ENCODE data around the gene C7orf57. TPM values are rescaled to one million over a fixed set of nuclear protein-coding genes. Genes with fewer than 3 reads are reported as not detected.

C7orf57 gene
- total RNA-seq, 1 experiment from 2014 or later, result 0.62 TPM

DNA sequence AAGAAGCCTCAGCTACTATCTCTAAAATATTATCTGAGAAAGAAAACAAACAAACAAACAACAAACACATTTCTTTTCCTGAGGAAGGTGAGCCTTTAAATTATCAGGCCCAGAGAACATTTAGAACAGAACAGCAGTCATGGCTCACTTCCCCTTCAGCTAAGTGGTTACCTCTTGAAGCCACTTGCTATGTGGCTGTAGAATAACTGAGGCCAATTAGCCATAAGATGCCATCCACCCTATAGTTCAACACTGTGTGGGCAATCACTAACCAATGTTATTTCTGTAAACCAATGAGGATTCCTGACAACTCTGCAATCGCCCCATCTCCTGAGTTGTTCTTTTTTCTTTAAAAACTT is 50.1 kb downstream of the C7orf57 start:
- DNase-seq (ENCODE audit: low read depth), result no peak

DNA sequence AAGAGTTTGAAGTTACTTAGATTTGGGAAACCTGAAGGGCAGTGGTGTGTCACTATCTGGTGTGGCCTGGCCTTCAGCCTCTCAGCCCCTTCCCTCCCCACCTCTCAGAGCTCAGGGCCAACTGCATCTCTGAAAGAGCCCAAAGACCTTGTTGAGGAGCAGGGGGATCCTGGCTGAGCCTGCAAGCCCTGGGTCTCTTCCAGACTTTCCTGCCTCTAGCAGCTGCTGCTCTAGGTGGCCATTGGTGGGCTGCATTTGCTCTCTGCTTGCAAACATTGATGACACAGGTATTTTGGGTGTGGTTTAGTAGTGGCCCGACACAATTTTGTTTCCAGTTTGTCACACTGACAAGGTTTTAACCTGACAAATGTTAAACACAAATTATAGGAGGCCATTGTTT is 50.6 kb downstream of the C7orf57 start:
- DNase-seq (ENCODE audit: low read depth), result no peak

DNA sequence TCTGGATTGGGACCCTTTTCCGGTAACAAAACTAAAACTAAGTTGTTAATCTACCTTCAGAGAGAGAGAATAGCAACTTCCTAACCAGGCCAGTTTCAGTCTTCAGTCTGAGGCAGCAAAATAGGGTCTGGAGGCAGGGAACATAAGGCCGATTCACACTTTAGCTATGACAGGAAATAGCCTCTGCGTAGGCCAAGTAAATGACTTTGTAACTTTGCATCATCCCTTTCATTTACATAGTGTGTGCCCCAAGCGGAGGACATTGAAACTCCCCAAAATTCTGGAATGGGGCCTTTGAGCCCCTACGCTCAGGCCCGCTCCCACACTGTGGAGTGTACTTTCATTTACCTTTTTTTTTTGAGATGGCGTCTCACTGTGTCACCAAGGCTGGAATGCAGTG is 52.0 kb downstream of the C7orf57 start:
- peak; percentile 83 for DNase-seq (ENCODE audit: low read depth)

DNA sequence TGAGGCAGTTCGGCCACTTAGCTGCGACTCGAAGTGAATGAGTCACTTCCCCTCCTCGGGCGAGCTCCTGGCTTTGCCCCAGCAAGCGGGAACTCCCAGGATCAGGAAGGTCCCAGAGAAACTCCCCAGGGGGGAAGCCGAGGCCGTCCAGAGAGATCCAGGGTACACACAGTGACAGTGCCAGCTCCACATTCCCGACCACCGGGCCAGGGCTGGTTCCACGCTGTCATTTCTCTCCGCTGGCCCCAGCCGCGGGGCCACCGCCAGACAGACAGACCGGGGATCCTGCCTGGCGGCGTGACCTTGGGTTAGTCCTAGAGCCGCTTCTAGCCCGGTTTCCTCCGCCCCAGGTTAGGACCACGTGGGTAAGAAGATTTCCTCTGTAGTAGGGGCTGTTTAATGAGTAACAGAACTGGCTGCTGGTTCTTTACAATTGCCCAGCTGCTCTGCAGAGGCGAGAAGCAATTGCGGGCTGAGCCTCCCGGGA is 53.3 kb downstream of the C7orf57 start:
- peak; percentile 96 for DNase-seq (ENCODE audit: low read depth)

DNA sequence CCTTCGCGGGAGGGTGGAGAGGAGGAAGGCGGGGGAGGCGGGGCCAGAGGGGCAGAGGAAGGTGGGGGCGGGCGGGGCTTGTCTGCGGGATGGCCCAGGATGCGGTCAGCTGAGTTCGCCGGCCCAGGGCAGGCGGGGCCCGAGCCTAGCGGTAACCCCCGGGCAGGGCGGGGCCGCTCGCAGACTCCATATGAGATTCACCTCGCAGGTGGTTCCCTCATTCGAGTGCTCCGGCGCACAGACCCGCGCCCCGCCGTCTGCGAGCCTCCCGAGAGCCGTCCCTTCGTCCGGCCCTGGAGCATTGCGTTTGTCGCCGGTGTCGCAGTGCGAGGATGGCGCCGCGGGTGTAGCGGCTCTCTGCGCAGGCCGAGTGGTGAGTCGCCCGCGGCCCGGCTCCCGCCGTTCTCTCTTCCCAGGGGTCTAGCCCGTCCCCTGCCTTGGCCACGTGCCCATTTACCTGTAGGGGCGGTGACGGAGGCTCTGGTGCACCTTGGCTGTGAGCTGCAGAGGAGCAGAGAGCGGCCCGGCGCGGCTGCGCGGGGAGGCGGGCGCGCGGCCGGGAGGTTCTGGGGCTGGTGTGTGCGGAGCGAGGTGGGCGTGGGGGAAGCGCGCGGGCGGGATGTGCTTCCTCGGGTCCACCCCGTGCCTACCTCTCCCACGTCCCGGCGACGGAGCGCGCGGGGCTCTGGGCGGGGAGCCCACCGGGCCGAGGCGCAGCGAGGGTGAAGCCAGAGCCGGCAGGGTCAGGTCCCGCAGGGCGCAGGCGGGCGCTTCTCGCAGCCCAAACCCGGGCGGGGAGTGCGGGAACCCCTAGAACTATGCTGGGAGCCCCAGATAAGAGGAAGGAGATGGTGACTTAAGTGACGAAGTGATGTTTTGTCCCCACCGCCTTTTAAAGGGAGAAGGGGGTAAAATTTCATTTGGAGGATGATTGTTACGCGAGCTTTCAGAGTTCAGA is 54.0 kb downstream of the C7orf57 start, which contains the start of gene UPP1:
TSS of gene UPP1 (plus strand) at position 220 of the 958 bp plus-strand sequence. CDS start 5,519 bp downstream, outside the sequence.
- peak; percentile 29 for DNase-seq (ENCODE audit: low read depth)

DNA sequence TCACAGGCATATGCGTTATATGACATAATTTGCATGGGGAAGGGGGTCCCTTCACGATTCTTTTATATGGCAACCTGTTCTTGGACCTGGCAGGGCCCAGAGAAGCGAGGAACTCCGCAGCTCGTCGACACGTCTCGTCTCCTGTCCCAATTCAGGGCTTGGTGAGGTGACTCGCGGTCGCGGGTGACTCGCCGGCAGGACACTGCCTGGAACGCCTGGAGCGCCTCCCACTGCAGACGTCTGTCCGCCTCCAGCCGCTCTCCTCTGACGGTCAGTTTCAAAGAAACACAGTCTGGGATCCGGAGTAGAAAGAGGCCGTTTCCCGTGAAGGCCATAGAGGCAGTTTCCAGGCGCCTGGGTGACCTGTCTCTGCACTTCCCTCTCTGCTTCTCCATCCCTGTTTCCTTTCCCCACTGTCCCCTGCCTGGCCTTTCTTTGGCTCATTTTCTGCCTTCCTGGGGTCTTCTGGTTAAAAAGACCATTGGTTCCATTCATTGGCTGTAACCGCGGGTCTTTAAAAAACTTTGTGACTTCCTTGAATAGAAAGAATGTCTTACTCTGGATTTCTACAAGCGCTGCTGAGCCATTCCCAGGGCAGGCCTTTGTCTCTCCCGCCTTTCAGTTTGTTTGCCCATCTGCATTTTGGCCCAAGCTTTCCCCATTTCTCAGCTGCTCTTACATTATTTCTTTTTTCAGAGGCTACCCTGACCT is 54.9 kb downstream of the C7orf57 start:
- peak; percentile 71 for DNase-seq (ENCODE audit: low read depth)

DNA sequence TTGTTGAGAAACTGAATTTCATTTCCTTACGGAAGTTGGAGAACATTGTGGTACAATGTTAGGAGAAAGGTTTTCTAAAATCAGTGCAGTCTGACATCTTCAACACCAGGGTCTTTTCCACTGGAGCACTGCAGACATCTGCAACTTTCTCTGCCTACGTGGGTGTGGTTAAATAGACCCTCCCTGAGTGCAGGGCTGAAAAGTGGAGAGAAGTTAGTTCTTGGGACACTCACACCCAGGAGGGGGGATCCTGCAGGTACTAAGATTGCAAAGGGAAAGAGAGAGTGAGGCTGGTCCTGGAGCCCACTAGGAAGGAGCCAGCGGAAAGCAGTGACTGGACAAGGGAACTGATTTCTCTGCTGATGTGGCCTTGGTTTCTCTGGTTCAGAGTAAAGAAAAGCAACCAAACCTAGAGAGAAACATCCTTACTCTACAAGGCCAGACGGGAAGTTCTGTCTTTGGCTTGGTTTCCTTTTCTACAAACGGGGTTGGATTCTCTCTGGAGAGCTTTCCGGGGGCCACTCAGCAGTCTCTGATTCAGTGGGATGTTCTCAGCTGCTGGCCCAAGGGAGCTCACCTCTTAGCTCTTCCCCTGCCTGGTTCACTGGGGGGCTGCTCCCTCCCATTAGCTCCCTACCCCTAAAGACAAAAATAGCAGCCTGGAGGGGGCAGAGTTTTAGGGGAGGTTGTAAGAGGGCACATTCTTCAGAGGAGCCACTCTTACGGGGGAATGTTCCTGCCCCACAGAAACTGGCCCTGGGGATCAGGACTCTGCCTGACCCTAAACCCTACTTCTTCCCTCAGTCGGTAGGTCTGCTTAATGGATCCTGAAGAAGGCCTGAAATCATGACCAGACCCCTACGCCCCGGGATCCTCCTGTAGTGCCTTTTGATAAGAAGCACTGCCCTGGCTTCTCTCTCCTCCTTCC is 56.4 kb downstream of the C7orf57 start:
- DNase-seq (ENCODE audit: low read depth), result no peak

DNA sequence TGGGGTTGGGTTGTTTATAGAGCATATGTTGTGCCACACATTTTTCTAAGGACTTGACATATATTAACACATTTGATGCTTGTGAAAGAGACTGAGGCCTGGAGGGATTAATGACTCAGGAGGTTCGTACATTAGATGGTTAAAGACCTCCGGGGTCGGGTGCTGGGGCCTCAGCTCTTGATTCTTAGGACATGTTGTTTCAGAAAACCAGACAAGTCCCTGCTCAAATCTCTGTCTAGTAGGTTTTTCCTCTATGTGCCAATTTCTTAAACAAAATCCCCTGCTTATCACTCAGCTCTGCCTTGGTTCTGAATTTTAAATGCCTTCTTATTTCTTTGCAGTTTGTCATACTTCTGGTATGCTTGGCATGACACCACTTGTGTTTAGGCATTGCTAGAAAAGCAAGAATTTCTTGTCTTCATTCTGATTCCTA is 59.5 kb downstream of the C7orf57 start:
- DNase-seq (ENCODE audit: low read depth), result peak; percentile 79

DNA sequence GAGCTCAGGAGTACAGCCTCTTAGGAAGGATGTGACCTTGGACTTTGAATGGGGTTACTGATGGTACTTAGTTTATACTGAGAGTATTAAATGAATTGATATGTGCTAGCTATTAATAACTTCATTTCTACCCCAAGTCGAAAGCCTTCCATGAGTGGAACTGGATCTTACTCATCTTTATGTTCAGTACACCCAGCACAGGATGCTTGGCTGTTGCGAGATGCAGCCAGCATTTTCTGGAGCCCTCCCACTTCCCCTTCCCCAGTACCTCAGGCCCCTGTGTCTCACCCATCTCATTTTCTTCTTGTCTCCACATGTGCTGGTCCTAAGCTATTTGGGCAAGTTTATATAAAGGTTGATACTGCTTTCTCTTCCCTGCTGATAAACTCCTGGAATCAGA is 60.9 kb downstream of the C7orf57 start:
- no peak for DNase-seq (ENCODE audit: low read depth)

DNA sequence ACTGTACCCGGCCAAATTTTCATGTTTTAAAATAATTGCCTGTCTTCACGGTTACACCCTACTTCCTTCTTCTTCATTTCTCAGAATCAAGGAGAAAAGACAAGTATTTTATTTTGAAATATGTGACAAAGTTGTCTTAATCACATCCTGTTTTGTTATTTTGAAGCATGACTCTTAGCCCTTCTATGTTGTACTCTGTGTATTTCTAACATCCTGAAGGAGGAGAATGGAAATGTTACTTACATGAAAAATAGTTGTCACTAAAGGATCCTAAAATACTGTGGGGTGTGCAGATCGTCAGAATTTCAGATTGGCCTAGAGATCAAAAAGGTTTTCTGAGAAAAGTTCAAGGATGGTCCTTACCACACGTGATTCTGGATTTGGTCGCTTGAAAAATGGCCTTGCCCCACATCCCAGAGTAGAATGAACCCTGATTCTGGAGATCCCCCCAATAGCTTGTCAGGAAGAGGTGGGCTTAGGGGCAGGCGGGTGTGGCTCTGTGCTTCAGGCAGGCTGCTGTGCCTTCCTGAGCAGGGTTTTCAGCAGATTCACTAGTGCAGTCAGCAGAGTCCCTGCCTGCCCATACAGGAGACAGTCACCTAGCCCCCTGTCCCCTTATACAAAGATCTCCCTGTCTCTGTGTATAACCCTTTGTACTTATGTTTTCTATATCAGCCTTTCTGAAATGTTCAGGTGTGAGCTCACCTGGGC is 62.3 kb downstream of the C7orf57 start:
- no peak for DNase-seq (ENCODE audit: low read depth)

DNA sequence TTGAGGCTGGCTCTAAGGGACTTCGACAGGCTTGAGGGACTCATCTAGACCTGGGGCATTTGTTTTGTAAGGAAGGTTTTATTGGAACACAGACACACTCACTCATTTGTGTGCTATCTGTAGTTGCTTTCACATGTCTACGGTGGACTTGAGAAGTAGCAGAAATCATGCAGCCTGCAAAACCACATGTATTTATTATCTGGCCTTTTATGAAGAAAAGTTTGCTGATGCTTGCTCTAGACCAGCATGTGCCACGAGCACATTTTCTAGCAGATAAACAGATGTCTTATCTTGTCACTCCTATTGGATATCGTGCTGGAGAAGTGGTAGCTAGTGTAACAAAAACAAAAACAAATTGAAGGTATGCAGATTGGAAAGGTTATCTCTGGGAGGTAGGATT is 63.5 kb downstream of the C7orf57 start:
- no peak for DNase-seq (ENCODE audit: low read depth)

DNA sequence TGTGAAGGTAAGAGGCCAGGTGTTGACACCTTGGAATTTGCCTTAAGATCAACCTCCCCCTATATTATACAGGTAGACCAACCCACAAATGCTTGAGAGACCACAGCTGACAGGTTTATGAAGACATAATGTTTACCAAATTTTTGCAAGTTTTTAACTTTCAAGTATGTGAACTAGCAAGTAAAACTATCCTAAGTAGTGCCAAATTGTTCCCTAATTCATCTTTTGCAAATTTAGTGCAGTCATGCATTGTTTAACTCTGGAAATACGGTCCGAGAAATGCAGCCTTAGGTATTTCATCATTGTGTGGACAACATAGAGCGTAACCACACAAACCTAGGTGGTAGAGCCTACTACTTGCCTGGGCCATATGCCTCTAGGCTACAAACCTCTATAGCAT is 64.4 kb downstream of the C7orf57 start:
- DNase-seq (ENCODE audit: low read depth), result no peak

DNA sequence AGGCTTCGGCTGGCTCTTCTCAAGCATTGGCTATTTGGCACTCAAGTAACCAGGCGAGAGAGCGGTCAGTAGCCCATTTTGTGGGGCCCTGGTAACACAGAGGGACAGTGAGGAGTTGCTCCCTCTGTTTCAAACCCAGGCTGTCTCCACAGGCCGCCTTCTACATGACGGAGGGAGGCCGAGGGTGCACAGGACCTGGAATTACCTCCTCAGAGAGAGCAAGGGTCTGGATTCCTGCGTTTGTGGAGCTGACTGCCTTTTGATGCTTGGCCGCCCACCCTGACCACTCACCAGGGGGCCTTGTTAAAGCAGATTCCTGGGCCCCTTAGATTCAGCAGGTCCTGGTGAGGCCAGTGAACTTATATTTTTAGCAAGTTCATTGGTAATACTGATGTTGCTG is 66.0 kb downstream of the C7orf57 start:
- DNase-seq (ENCODE audit: low read depth), result no peak

DNA sequence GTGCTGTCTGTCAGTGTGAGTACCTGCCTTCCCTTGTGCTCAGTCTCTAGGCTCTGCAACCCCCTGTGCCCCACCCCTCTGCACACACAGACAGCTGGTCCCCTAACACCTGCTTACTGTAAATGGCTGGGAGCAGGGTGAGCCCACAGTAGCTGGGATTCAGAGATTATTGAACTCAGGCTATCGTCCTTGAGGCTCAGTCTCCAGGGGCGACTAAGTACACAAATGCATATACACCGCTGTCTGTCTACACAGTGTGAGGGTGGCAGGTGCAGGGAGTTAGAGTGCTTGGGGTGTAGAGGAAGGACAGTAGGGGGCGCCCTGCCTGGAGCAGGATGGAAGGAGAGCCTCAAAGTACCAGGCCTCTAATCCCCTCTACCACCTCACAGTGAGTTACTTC is 66.6 kb downstream of the C7orf57 start:
- DNase-seq (ENCODE audit: low read depth), result no peak

DNA sequence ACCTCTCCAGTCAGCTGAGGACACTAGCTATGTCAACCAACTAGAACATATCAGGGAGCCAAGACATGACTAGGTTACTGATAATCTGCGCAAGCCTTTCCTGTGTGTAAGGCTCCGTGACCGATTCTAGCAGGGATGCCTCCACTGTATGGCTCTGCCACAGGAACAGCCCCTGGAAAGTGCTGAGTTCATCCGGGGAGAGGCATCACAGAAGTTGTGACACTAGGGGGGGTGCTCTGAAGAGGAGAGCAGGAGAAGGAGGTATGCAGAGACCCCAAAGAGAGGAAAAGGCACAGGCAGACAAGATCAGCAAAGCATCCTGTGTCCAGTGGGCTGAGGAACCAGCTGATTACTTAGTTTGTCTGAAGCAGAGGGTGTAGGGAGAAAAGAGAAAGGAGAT is 67.2 kb downstream of the C7orf57 start:
- DNase-seq (ENCODE audit: low read depth), result no peak

DNA sequence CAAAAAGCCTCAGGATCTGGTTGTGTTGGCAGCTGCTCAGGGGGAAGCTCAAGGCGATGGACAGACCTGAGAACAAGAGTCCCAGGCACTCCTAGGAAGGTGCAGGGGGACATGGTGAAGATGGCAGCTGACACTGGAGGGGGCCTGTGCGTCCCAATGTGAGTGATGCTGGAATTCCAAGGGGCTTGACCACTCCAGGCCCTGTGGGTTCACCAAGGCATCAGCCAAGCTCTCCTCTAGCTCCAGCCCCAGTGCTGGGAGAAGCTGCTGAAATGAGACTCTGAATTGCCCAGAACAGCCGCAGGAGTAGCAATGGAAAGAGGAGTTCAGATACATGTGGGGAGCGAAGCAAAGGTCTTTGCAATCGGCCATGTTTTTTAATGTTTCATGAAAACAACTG is 69.7 kb downstream of the C7orf57 start:
- no peak for DNase-seq (ENCODE audit: low read depth)

DNA sequence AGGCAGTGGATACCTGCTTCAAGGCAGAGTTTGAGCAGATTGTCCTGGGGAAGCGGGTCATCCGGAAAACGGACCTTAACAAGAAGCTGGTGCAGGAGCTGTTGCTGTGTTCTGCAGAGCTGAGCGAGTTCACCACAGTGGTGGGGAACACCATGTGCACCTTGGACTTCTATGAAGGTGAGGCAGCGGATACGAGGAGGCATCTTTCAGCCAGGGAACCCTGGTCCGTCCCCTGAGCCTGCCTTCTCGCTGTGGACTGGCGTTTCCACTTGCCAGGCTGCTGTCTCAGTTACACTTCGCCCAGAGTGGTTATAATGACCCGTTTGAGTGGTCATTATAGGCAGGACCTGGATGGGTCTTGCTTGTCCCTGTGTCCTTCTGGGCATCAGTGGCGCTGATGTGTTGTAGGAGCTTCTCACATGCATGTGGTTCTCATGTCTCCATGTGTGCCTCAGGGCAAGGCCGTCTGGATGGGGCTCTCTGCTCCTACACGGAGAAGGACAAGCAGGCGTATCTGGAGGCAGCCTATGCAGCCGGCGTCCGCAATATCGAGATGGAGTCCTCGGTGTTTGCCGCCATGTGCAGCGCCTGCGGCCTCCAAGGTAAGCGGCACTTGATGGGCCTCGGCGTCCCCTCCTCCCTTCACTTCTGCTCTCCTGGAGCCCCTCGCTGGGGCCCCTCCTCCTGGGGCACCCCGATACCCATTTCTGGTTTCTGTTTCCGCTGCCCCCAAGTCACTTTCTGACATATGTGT is 71.7 kb downstream of the C7orf57 start:
- no peak for DNase-seq (ENCODE audit: low read depth)

DNA sequence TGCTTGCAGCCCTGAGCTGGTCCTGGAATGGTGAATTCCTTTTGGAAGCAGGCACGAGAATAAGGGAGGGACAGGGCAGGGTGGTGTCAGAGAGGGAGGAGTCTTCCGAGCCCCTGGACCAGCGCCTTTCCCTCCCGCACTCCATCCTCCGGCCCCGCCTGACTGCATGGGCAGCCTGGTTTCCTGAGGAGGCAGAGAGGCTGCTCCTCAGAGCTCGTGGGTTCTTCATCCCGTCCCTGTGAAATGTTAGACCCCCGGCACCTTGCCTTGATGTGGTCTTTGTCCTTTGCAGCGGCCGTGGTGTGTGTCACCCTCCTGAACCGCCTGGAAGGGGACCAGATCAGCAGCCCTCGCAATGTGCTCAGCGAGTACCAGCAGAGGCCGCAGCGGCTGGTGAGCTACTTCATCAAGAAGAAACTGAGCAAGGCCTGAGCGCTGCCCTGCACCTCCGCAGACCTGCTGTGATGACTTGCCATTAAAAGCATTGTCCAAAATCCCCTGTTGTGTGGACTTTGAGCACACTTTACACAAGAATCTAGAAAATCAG is 72.7 kb downstream of the C7orf57 start:
- no peak for DNase-seq (ENCODE audit: low read depth)

DNA sequence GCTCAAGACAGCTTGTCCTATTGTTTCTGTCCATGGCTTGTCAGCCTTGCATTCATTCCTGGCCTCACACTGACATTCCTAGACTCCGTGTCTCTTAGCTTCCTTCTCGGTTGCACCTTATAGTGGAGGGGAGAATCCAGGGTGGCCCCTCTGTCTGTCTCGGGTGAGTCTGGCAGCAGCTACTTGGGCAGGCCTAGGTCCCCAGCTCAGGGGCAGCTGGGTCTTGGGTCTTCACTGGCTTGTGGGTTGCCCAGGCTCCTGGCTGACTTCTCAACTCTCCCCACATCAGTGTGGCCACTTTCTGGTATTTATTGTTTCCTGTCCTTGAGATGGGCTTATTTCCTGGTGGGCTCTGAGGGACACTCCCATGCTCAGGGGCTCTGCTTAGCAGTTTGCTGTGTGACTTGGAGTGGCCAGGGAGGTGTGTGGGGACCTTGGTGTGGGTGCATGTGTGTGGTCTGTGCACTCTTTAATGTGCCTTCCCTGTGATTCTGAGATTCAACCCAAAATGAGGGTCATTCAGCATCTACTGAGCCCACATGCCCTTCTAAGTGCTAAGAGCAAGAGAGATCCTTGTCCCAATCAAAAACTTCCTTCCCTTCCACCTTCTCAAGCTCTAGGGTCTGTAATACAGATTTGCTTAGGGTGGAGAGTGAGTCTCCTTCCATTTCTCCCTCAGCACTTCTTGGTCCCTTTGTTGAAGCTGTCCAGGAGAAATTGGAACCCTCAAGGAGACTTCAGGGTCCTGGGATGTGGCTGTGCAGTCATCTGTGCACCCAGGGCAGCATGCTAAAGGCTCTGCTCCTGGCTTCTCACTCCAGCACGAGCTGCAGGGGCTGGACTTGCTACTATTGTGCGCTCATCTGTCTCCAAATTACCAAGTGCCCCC is 73.9 kb downstream of the C7orf57 start:
- no peak for DNase-seq (ENCODE audit: low read depth)
